Mucosa of rectum (tissue), 2 donors: ENCODE results near the gene MOSMO.
"Not testable (repeated sequence)": the region's sequence is repeated elsewhere in the genome, so short reads cannot be mapped to it uniquely, and the experiment has no call there.

Experiments used
- H3K27ac ChIP-seq, 2 donors: one replicate each; pipeline ENCODE4 v1.7.0; 2013; ENCODE audit warnings: inconsistent platforms in 2 of 2, low read depth in 2 of 2, low read length in 2 of 2
- H3K27me3 ChIP-seq, 2 donors: one replicate each; pipeline ENCODE4 v1.7.0; 2013; ENCODE audit warnings: low read length in 2 of 2; ENCODE audit not compliant: control insufficient read depth in 2 of 2, insufficient read depth in 2 of 2
- H3K36me3 ChIP-seq, 2 donors: one replicate each; pipeline ENCODE4 v1.7.0; 2013; ENCODE audit warnings: low read length in 2 of 2; ENCODE audit not compliant: control insufficient read depth in 2 of 2, insufficient read depth in 2 of 2
- H3K4me1 ChIP-seq, 2 donors: one replicate each; pipeline ENCODE4 v1.7.0; 2013; ENCODE audit warnings: low read length in 2 of 2, mild to moderate bottlenecking in 1 of 2; ENCODE audit not compliant: control insufficient read depth in 2 of 2, insufficient read depth in 2 of 2
- H3K4me3 ChIP-seq, 2 donors: one replicate each; pipeline ENCODE4 v1.7.0; 2013; ENCODE audit warnings: low read length in 2 of 2
- H3K9ac ChIP-seq, 2 donors: one replicate each; pipeline ENCODE4 v1.7.0; 2013; ENCODE audit warnings: low read length in 2 of 2, low read depth in 1 of 2, mild to moderate bottlenecking in 1 of 2
- H3K9me3 ChIP-seq, 2 donors: one replicate each; pipeline ENCODE4 v1.7.0; 2013; ENCODE audit warnings: low read length in 2 of 2; ENCODE audit not compliant: control insufficient read depth in 2 of 2
- donor health status: healthy.
- donor health status: Normal muscosa, but diverticular disease.

Gene MOSMO

DNA sequence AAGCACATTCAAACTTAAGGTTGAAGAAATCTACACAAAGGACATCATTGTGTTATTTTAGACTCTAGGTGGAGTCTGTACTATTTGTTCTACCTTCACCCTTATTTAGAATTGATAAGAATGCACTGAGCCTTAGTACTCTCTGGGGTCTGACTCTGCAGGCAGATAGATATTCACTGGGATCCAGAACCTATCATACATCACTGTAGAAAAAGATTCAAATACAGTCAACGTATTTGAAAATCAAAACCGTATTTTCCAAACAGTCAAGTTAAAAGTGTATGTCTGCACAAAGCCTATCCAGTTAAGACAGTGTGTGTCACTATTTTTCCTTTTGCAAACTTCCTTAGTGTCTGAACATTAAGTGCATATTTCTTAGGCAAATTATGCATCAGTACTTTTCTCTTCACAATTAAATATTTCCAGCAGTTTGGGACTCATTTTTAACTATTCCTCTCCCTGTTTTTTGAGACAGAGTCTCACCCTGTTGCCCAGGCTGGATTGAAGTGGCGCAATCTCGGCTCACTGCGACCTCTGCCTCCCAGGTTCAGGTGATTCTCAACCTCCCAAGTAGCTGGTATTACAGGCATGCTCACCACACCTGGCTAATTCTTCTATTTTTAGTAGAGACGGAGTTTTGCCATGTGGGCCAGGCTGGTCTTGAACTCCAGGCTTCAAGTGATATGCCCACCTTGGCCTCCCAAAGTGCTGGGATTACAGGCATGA is 22.3 kb downstream of the MOSMO start:
- Histone ChIP-seq H3K4me1 (no peaks in the 10 kb centered on the region), H3K9ac (no peak overlapping the region), H3K9me3 (no peaks in the 10 kb centered on the region), H3K36me3 (peaks cover 0 to 3% of the 10 kb centered on the region in 2 donors), H3K27ac (no peak overlapping the region), H3K4me3 (no peak overlapping the region), H3K27me3 (no peaks in the 10 kb centered on the region)

DNA sequence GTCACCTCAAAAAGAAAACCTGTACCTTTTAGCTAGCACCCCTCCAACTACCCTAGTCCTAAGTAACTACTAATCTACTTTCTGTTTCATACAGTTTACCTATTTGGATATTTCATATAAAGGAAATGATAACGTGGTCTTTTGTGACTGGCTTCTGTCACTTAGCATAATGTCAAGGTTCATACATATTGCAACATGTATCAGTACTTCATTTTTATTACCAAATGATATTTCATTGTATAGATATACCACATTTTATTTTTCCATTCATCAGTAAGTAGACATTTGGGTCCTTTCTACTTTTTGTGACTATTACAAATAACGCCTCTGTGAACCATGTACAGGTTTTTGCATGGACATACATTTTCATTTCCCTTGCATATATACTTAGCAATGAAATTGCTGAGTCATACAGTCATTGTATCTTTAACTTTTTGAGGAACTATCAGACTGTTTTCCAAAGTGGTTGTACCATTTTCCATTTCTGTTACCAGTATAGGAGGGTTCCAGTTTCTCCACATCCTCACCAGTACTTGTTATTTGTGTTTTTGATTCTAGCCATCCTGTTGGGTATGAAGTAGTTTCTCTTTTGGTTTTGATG is 23.7 kb downstream of the MOSMO start:
- Histone ChIP-seq H3K27ac (no peak overlapping the region), H3K9ac (no peak overlapping the region), H3K4me1 (no peaks in the 10 kb centered on the region), H3K9me3 (no peaks in the 10 kb centered on the region), H3K27me3 (no peaks in the 10 kb centered on the region), H3K36me3 (peaks cover 0 to 3% of the 10 kb centered on the region in 2 donors), H3K4me3 (no peak overlapping the region)

- no peaks in the 10 kb centered on the region for H3K9me3 ChIP-seq
- no peak overlapping the region for H3K9ac ChIP-seq
- H3K36me3 ChIP-seq, result peaks cover 2 to 7% of the 10 kb centered on the region in 2 donors
- no peak overlapping the region for H3K27ac ChIP-seq
- no peaks in the 10 kb centered on the region for H3K4me1 ChIP-seq
- no peak overlapping the region for H3K4me3 ChIP-seq
- H3K27me3 ChIP-seq, result no peaks in the 10 kb centered on the region
Measured at GRCh38 chr16:22034503-22034902, 26.6 kb downstream of the MOSMO start.

DNA sequence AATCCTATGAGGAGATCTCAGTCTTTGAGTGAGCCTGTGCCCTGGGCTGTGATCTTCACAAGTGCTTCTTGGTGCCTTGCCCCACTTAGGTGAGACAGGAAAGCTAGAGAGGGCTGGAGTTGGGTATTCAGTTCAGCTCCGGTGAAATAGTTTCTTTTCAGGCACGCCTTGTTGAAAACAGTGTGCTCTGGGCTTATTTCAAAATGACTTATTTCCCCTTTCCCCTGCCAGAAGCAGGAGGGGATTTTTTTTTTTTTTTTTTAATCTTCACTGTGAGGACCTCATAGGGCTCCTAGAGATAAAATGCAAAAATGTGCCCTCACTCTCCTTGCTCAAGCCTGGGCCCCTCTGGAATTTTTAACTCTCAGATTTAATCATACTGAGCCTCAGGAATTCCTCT is 27.2 kb downstream of the MOSMO start:
- no peaks in the 10 kb centered on the region for H3K9me3 ChIP-seq
- H3K4me1 ChIP-seq, result no peaks in the 10 kb centered on the region
- no peak overlapping the region for H3K9ac ChIP-seq
- no peak overlapping the region for H3K4me3 ChIP-seq
- peaks cover 2 to 7% of the 10 kb centered on the region in 2 donors for H3K36me3 ChIP-seq
- H3K27me3 ChIP-seq, result no peaks in the 10 kb centered on the region
- no peak overlapping the region for H3K27ac ChIP-seq

DNA sequence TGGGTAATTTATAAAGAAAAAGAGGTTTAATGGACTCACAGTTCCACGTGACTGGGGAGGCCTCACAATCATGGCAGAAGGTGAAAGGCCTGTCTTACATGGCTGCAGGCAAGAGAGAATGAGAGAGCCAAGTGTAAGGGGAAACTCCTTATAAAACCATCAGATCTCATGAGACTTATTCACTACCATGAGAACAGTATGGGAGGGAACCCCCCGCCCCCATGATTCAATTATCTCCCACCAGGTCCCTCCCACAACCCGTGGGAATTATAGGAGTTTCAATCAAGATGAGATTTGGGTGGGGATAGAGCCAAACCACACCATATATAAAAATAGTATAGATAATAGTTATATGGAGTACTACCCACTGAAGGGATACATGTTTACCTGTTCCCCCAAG is 36.0 kb downstream of the MOSMO start:
- not testable (repeated sequence) for H3K27ac ChIP-seq, H3K27me3 ChIP-seq, H3K4me1 ChIP-seq, H3K4me3 ChIP-seq, H3K9me3 ChIP-seq, H3K36me3 ChIP-seq, H3K9ac ChIP-seq

- H3K27me3 ChIP-seq, H3K27ac ChIP-seq, H3K36me3 ChIP-seq, H3K9me3 ChIP-seq, H3K4me1 ChIP-seq, H3K4me3 ChIP-seq, H3K9ac ChIP-seq: not testable (repeated sequence)
Measured at GRCh38 chr16:22045888-22046287, 38.0 kb downstream of the MOSMO start.

GRCh38 chr16:22050963-22051362 is 43.1 kb downstream of the MOSMO start:
- H3K27ac ChIP-seq, result no peak overlapping the region
- H3K27me3 ChIP-seq, result no peaks in the 10 kb centered on the region
- H3K4me3 ChIP-seq, result no peak overlapping the region
- H3K4me1 ChIP-seq, result no peaks in the 10 kb centered on the region
- H3K9ac ChIP-seq, result no peak overlapping the region
- no peaks in the 10 kb centered on the region for H3K9me3 ChIP-seq
- H3K36me3 ChIP-seq, result no peaks in the 10 kb centered on the region

DNA sequence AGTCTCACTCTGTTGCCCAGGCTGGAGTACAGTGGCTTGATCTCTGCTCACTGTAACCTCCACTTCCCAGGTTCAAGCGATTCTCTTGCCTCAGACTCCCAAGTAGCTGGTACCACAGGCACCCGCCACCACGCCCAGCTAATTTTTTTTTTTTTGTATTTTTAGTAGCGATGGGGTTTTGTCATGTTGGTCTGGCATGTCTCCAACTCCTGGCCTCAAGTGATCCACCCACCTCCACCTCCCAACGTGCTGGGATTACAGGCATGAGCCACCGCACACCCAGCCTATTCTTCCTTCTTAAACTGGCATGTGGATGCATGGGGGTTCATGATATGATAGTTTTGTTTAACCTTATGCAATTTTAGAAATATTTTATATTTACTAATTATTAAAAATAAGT is 45.1 kb downstream of the MOSMO start:
- H3K9me3 ChIP-seq, result no peaks in the 10 kb centered on the region
- no peak overlapping the region for H3K9ac ChIP-seq
- no peaks in the 10 kb centered on the region for H3K4me1 ChIP-seq
- H3K36me3 ChIP-seq, result no peaks in the 10 kb centered on the region
- H3K27ac ChIP-seq, result no peak overlapping the region
- H3K27me3 ChIP-seq, result no peaks in the 10 kb centered on the region
- no peak overlapping the region for H3K4me3 ChIP-seq

- Histone ChIP-seq H3K4me3 (no peak overlapping the region), H3K9me3 (no peaks in the 10 kb centered on the region), H3K27ac (no peak overlapping the region), H3K36me3 (no peaks in the 10 kb centered on the region), H3K9ac (no peak overlapping the region), H3K27me3 (no peaks in the 10 kb centered on the region), H3K4me1 (no peaks in the 10 kb centered on the region)
Measured at GRCh38 chr16:22053921-22054341, 46.0 kb downstream of the MOSMO start.

- Histone ChIP-seq H3K9ac (no peak overlapping the region), H3K36me3 (no peaks in the 10 kb centered on the region), H3K27me3 (no peaks in the 10 kb centered on the region), H3K4me1 (no peaks in the 10 kb centered on the region), H3K27ac (no peak overlapping the region), H3K9me3 (no peaks in the 10 kb centered on the region), H3K4me3 (no peak overlapping the region)
Measured at GRCh38 chr16:22054847-22055590, 47.1 kb downstream of the MOSMO start.
